GM12878 (cell line): ENCODE data around the gene LRRC75A. TPM values are rescaled to one million over a fixed set of nuclear protein-coding genes. Genes with fewer than 3 reads are reported as not detected.

ENCODE experiments used
- ATAC-seq: fragments of 200-7000 bp; cut with Tn5 transposase; 3 replicates; pipeline ENCODE4 v1.9.1; 2020; ENCODE audit warnings: mild to moderate bottlenecking, moderate library complexity
- BruUV-seq: library from RNA; stranded (reverse); fragments of 400-500 nt; replicated peaks from 2 replicates; lab custom pipeline; 2021; lab: Mats Ljungman, UMichigan
- CTCF ChIA-PET: fragments of 300-600 bp; sonication (Branson Sonifier 250); formaldehyde crosslinking; extraction: SDS; loops from one replicate; lab custom pipeline; 2021; ENCODE audit warnings: inconsistent platforms; lab: Yijun Ruan, JAX
- POLR2A ChIA-PET: fragments of 350-600 bp; formaldehyde crosslinking; extraction: SDS; loops from one replicate; lab custom pipeline; 2021; ENCODE audit warnings: inconsistent platforms; lab: Charles Lee
- RAD21 ChIA-PET: fragments of 300-600 bp; sonication (Branson Sonifier 250); formaldehyde crosslinking; loops from one replicate; lab custom pipeline; 2023; ENCODE audit warnings: antibody characterized with exemption; ENCODE audit not compliant: unreplicated experiment; lab: Charles Lee
- SMC1A ChIA-PET: fragments of 300-600 bp; sonication (Branson Sonifier 250); formaldehyde crosslinking; loops from one replicate; lab custom pipeline; 2023; ENCODE audit not compliant: unreplicated experiment, uncharacterized antibody; lab: Charles Lee
- DNase-seq: peaks from one replicate; pipeline ENCODE4 v3.0.0-alpha.2; 2011; ENCODE audit warnings: low read depth, low spot score
- FAIRE-seq: peaks from 3 replicates; lab custom pipeline; 2011; peaks lifted over from hg19 to GRCh38; lab: Jason Lieb, UNC
- H2AFZ ChIP-seq: 2 replicates; pipeline ENCODE4 v1.6.0; 2011; ENCODE audit warnings: low read depth, low read length, control low read depth; ENCODE audit not compliant: control insufficient read depth
- H3K27ac ChIP-seq: 2 replicates; pipeline ENCODE4 v1.5.1; 2011; ENCODE audit warnings: control low read depth; ENCODE audit not compliant: control insufficient read depth, insufficient read depth
- H3K27me3 ChIP-seq, 2 experiments: replicated peaks in 1 of 2; 2 replicates each; pipeline versions ENCODE4 v1.6.0 to v1.6.1; 2011; ENCODE audit warnings: low read length in 1 of 2; ENCODE audit not compliant: control insufficient read depth in 2 of 2, insufficient read depth in 2 of 2
- H3K36me3 ChIP-seq, 2 experiments: 2 replicates each; pipeline ENCODE4 v1.5.1; 2011; ENCODE audit warnings: low read length in 1 of 2; ENCODE audit not compliant: control insufficient read depth in 2 of 2, insufficient read depth in 2 of 2
- H3K4me1 ChIP-seq: 2 replicates; pipeline ENCODE4 v1.6.1; 2011; ENCODE audit warnings: mild to moderate bottlenecking, low read length, moderate library complexity, mixed read lengths; ENCODE audit not compliant: control insufficient read depth, insufficient read depth
- H3K4me2 ChIP-seq: 2 replicates; pipeline ENCODE4 v1.6.0; 2011; ENCODE audit warnings: control low read depth; ENCODE audit not compliant: control insufficient read depth, insufficient read depth
- H3K4me3 ChIP-seq: fragments of 200-600 bp; sonication (generic); 2 replicates; pipeline ENCODE4 v1.5.1; 2016
- H3K79me2 ChIP-seq: 2 replicates; pipeline ENCODE4 v1.6.0; 2011; ENCODE audit warnings: low read length; ENCODE audit not compliant: control insufficient read depth, insufficient read depth
- H3K9ac ChIP-seq: 2 replicates; pipeline ENCODE4 v1.8.0; 2011; ENCODE audit warnings: low read length, control low read depth, mixed read lengths; ENCODE audit not compliant: control insufficient read depth, insufficient read depth
- H3K9me3 ChIP-seq: replicated peaks from 3 replicates; pipeline ENCODE4 v1.5.1; 2011; ENCODE audit warnings: mild to moderate bottlenecking, low read length; ENCODE audit not compliant: control insufficient read depth, insufficient read depth
- H4K20me1 ChIP-seq: 2 replicates; pipeline ENCODE4 v1.6.0; 2011; ENCODE audit not compliant: control insufficient read depth, insufficient read depth
- E4F1 ChIP-seq: fragments of 450-650 bp; IDR thresholded peaks from 2 replicates; pipeline ENCODE4 v1.6.1; 2018; ENCODE audit warnings: borderline replicate concordance, mild to moderate bottlenecking; ENCODE audit not compliant: partially characterized antibody
- ELK1 ChIP-seq: IDR thresholded peaks from 2 replicates; pipeline ENCODE4 v1.6.1; 2012; ENCODE audit warnings: low read depth, low read length, improper control_type of control experiment
- EP300 ChIP-seq, 2 experiments: fragments of 150-350 bp in 1 of 2; IDR thresholded peaks; 2 replicates each; pipeline ENCODE4 v1.6.1; 2011 to 2012; ENCODE audit warnings: low read depth in 2 of 2, low read length in 2 of 2, borderline replicate concordance in 1 of 2, improper control_type of control experiment in 1 of 2, inconsistent platforms in 1 of 2; ENCODE audit not compliant: control insufficient read depth in 1 of 2
- GABPA ChIP-seq: IDR thresholded peaks from 2 replicates; pipeline ENCODE4 v1.6.1; 2014; ENCODE audit warnings: antibody characterized with exemption, low read depth, mild to moderate bottlenecking, inconsistent platforms
- JUNB ChIP-seq: IDR thresholded peaks from 2 replicates; pipeline ENCODE4 v1.6.1; 2016; ENCODE audit warnings: antibody characterized with exemption, mild to moderate bottlenecking
- MTA3 ChIP-seq: IDR thresholded peaks from 2 replicates; pipeline ENCODE4 v1.6.1; 2012; ENCODE audit warnings: low read length, inconsistent platforms, borderline replicate concordance
- NFYA ChIP-seq: IDR thresholded peaks from 2 replicates; pipeline ENCODE4 v1.6.1; 2011; ENCODE audit warnings: low read depth, mild to moderate bottlenecking, low read length, improper control_type of control experiment, borderline replicate concordance
- SREBF2 ChIP-seq: IDR thresholded peaks from 2 replicates; pipeline ENCODE4 v1.6.1; 2012; ENCODE audit warnings: mild to moderate bottlenecking, low read length
- USF1 ChIP-seq: IDR thresholded peaks from 2 replicates; pipeline ENCODE4 v1.6.1; 2011; ENCODE audit warnings: borderline replicate concordance, low read depth, mild to moderate bottlenecking, moderate library complexity, mixed read lengths, low read length; ENCODE audit not compliant: insufficient read depth; ENCODE audit errors: extremely low read length
- ZNF207 ChIP-seq: fragments of 450-650 bp; IDR thresholded peaks from 2 replicates; pipeline ENCODE4 v1.6.1; 2014; ENCODE audit warnings: antibody characterized with exemption, mild to moderate bottlenecking, borderline replicate concordance
- ZNF622 ChIP-seq: fragments of 450-650 bp; IDR thresholded peaks from 2 replicates; pipeline ENCODE4 v1.6.1; 2017; ENCODE audit warnings: mild to moderate bottlenecking, inconsistent platforms
- ZNF687 ChIP-seq: fragments of 450-650 bp; IDR thresholded peaks from 2 replicates; pipeline ENCODE4 v1.6.1; 2017; ENCODE audit warnings: mild to moderate bottlenecking, moderate library complexity
- WGBS: methylation state at CpG from one replicate; pipeline ENCODE4 v1.1.6; 2016; ENCODE audit warnings: low lambda C conversion rate; ENCODE audit not compliant: insufficient replicate concordance, insufficient coverage; ENCODE audit errors: missing lambda C conversion rate; 5-methylcytosine and 5-hydroxymethylcytosine counted together
- in situ Hi-C: fragments of 300-500 bp; cut with MboI; formaldehyde crosslinking; loops from 9 replicates; pipeline ENCODE4 v1.14.3; 2018; ENCODE audit warnings: mixed read lengths
- intact Hi-C: fragments of 100-400 bp; cut with micrococcal nuclease; formaldehyde crosslinking; loops from one replicate; pipeline ENCODE4 v1.14.2; 2022; ENCODE audit not compliant: unreplicated experiment
- polyA plus RNA-seq, 11 experiments: library from polyadenylated mRNA; depleted of rRNA in 4 of 11; unstranded in 6 of 11; stranded (reverse) in 5 of 11; fragments of >200 nt; fragmentation: Nextera tagmentation in 4 of 11; fragmentation: Illumina TruSeq in 1 of 11; extraction: Ambion mirVana in 4 of 11; extraction: Trizol in 1 of 11; gene quantifications; 1 replicate in 1 of 11; 2 replicates in 10 of 11; pipeline versions ENCODE4 v1.2.1 to v1.2.3, GENCODE V29; 2011 to 2016; ENCODE audit warnings: inconsistent platforms in 2 of 11, missing spikeins in 2 of 11, low read depth in 1 of 11
- total RNA-seq, 4 experiments: library from RNA; depleted of rRNA in 3 of 4; stranded (reverse); fragments of >200 nt in 3 of 4; fragmentation: Illumina TruSeq in 1 of 4; extraction: Trizol in 1 of 4; gene quantifications; 2 replicates each; pipeline versions ENCODE4 v1.2.1 to v1.2.3, GENCODE V29; 2013 to 2021

The LRRC75A gene
- total and polyA plus RNA-seq, 10 of the 15 experiments (the other 5 are each of a cell fraction or from before 2014, with no cell fraction given): 0.01 to 1.3 (median 0.09) TPM; not detected in 2

- WGBS: 1% methylated on average over 46 of the region's 46 CpGs
- in situ Hi-C loops: no loop called here
- peaks cover 15% of the 10 kb centered on the region for H3K4me1 ChIP-seq
- TF ChIP-seq ELK1: peak; percentile 49; the same call in 1 of the 2 replicates
- TF ChIP-seq SREBF2: no peak
- TF ChIP-seq EP300 (IDR thresholded peaks at IDR 0.05; ENCODE audit: borderline replicate concordance in 1 of 2, control insufficient read depth in 1 of 2, low read depth in 2 of 2, low read length in 2 of 2): peak in 1 of 2 experiments; percentile 28; a peak in 1 of 4 replicates
- peak; percentile 55 for TF ChIP-seq ZNF687
- TF ChIP-seq ZNF207: peak; percentile 59; the same call in 1 of the 2 replicates
- TF ChIP-seq ZNF622: no peak
- no peak; the same call in 1 of the 2 replicates for TF ChIP-seq MTA3
- TF ChIP-seq E4F1: peak; percentile 31
- no peak for TF ChIP-seq JUNB
- no peak for TF ChIP-seq GABPA
- TF ChIP-seq USF1: peak; percentile 79
- TF ChIP-seq NFYA: no peak
Measured at GRCh38 chr17:16438557-16439302, 53.3 kb downstream of the LRRC75A start.

More at GRCh38 chr17:16438557-16439302, 53.3 kb downstream of the LRRC75A start:
- Histone ChIP-seq H3K4me2 (peak overlapping the region; percentile 83), H3K9me3 (no peaks in the 10 kb centered on the region; the same call in 2 of the 3 replicates), H4K20me1 (peaks cover 6% of the 10 kb centered on the region), H3K27ac (peak overlapping the region; percentile 79), H2AFZ (peak overlapping the region; percentile 62), H3K27me3 (no peaks in the 10 kb centered on the region), H3K79me2 (peaks cover 49% of the 10 kb centered on the region), H3K9ac (peak overlapping the region; percentile 95), H3K4me3 (peak overlapping the region; percentile 97), H3K36me3 (peaks cover 12 to 34% of the 10 kb centered on the region in 2 experiments)
- ATAC-seq (peak; percentile 87), FAIRE-seq (peak; percentile 96), DNase-seq (peak; percentile 98)
- intact Hi-C loops: loop anchor here (2.0 to 5.0 kb wide), 3 partner anchors 20 to 151 kb away; partner anchors contain the start of gene UBB
- RAD21 ChIA-PET: interaction anchor here (0.7 to 5.4 kb wide), 13 partner anchors 10 to 188 kb away, joined by 3 to 82 read pairs (median 4); partner anchors contain the start of genes TRPV2 and UBB
- POLR2A ChIA-PET: interaction anchor here (0.6 to 3.7 kb wide), 12 partner anchors 9 to 153 kb away, joined by 3 to 54 read pairs (median 5); partner anchors contain the start of genes TRPV2 and UBB
- CTCF ChIA-PET: interaction anchor here (0.5 to 2.3 kb wide), 19 partner anchors 9 to 221 kb away, joined by 3 to 17 read pairs (median 4); partner anchors contain the start of genes PIGL and UBB
- BruUV-seq: no TSS peak
- SMC1A ChIA-PET: interaction anchor here (0.6 to 3.0 kb wide), 17 partner anchors 8 to 152 kb away, joined by 3 to 25 read pairs (median 4); partner anchors contain the start of genes TRPV2 and UBB
